SK-N-MC (cell line): ENCODE results near the gene UNKL.

Source experiments
- DNase-seq: peaks from one replicate; pipeline ENCODE4 v3.0.0-alpha.2; 2011; ENCODE audit warnings: low read depth, low spot score
- H3K27ac ChIP-seq: fragments of 200-600 bp; sonication (generic); 2 replicates; pipeline ENCODE4 v1.5.1; 2016; ENCODE audit warnings: mixed run types
- H3K36me3 ChIP-seq: fragments of 200-600 bp; sonication (generic); 2 replicates; pipeline ENCODE4 v1.6.1; 2017; ENCODE audit warnings: antibody characterized with exemption, low read length, mixed read lengths; ENCODE audit not compliant: insufficient read depth
- H3K4me3 ChIP-seq: fragments of 200-600 bp; sonication (generic); 2 replicates; pipeline ENCODE4 v1.5.1; 2016
- H3K9ac ChIP-seq: fragments of 200-600 bp; sonication (generic); 2 replicates; pipeline ENCODE4 v1.8.0; 2017; ENCODE audit warnings: mixed run types, mixed read lengths; ENCODE audit not compliant: insufficient read length
- H3K9me3 ChIP-seq: fragments of 200-600 bp; sonication (generic); 2 replicates; pipeline ENCODE4 v1.6.1; 2017; ENCODE audit warnings: low read depth, mild to moderate bottlenecking, antibody characterized with exemption, low read length, moderate library complexity, mixed read lengths
- EZH2 ChIP-seq: fragments of 200-600 bp; sonication (generic); IDR thresholded peaks from one replicate; pipeline ENCODE4 v1.6.1; 2017; ENCODE audit warnings: antibody characterized with exemption
- FOXP2 ChIP-seq: optimal IDR thresholded peaks from 2 replicates; pipeline ENCODE3; 2011; ENCODE audit warnings: mild to moderate bottlenecking, moderate library complexity; ENCODE audit not compliant: insufficient read depth; ENCODE audit errors: extremely low read length, control extremely low read depth
- POLR2AphosphoS5 ChIP-seq: IDR thresholded peaks from 2 replicates; pipeline ENCODE4 v1.6.1; 2012; ENCODE audit warnings: mild to moderate bottlenecking, low read depth, low read length, borderline replicate concordance

The UNKL gene, protein sequence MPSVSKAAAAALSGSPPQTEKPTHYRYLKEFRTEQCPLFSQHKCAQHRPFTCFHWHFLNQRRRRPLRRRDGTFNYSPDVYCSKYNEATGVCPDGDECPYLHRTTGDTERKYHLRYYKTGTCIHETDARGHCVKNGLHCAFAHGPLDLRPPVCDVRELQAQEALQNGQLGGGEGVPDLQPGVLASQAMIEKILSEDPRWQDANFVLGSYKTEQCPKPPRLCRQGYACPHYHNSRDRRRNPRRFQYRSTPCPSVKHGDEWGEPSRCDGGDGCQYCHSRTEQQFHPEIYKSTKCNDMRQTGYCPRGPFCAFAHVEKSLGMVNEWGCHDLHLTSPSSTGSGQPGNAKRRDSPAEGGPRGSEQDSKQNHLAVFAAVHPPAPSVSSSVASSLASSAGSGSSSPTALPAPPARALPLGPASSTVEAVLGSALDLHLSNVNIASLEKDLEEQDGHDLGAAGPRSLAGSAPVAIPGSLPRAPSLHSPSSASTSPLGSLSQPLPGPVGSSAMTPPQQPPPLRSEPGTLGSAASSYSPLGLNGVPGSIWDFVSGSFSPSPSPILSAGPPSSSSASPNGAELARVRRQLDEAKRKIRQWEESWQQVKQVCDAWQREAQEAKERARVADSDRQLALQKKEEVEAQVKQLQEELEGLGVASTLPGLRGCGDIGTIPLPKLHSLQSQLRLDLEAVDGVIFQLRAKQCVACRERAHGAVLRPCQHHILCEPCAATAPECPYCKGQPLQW

DNA sequence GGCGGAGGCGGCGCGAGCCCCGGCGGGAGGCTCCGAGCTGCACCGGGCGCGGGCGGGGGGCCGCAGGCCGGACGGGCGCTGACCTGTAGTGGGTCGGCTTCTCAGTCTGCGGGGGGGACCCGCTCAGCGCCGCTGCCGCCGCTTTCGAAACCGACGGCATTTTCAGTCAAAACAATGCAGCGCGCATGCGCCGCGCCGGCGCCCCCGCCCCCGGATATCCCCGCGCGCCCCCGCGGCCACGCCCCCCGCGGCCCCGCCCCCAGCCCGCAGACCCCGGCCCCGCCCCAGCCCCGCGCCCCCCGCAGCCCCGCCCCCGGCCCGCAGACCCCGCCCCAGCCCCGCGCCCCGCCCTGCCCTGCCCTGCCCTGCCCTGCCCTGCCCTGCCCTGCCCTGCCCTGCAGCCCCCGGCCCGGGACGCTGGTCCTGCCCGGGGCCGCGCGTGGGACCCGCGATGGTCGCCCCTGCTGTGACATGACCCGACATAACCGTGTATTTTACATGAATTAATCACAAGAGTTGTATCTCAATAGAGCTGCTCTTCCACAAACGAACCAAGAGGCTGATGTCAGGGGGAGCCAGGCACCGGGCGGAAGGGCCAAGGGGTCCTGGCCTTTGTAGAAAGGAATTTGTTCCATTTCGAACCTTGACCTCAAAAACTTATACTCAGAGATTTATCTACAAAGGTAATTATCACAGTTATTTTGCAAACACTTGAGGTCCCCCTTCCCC is at the start of gene UNKL:
Gene UNKL, minus strand, starts transcription at position 173 of the 729 bp plus-strand sequence. Its CDS starts 13 bp downstream, at position 160.
- H3K27ac ChIP-seq, result no peak within 1 kb of the TSS
- H3K9ac ChIP-seq, result peak within 1 kb of the TSS; percentile 76
- TF ChIP-seq FOXP2, result no peak
- no peak for TF ChIP-seq POLR2AphosphoS5
- TF ChIP-seq EZH2, result no peak
- no peaks in the 10 kb centered on the region for H3K9me3 ChIP-seq
- no peaks in the 10 kb centered on the region for H3K36me3 ChIP-seq
- DNase-seq, result no peak
- H3K4me3 ChIP-seq, result peak within 1 kb of the TSS; percentile 85

GRCh38 chr16:1461146-1461545 is 46.6 kb upstream of the UNKL start:
- no peak for TF ChIP-seq EZH2
- TF ChIP-seq POLR2AphosphoS5, result no peak
- TF ChIP-seq FOXP2, result no peak
- no peak overlapping the region for H3K27ac ChIP-seq
- no peak overlapping the region for H3K4me3 ChIP-seq
- H3K36me3 ChIP-seq, result no peaks in the 10 kb centered on the region; the same call in 1 of the 2 replicates
- H3K9me3 ChIP-seq, result no peaks in the 10 kb centered on the region
- no peak for DNase-seq
- no peak overlapping the region for H3K9ac ChIP-seq

GRCh38 chr16:1460602-1461138 is 46.2 kb upstream of the UNKL start:
- Histone ChIP-seq H3K9me3 (no peaks in the 10 kb centered on the region), H3K27ac (no peak overlapping the region), H3K36me3 (no peaks in the 10 kb centered on the region; the same call in 1 of the 2 replicates), H3K4me3 (no peak overlapping the region), H3K9ac (no peak overlapping the region)
- TF ChIP-seq FOXP2 (no peak), POLR2AphosphoS5 (no peak), EZH2 (no peak)
- DNase-seq, result no peak

DNA sequence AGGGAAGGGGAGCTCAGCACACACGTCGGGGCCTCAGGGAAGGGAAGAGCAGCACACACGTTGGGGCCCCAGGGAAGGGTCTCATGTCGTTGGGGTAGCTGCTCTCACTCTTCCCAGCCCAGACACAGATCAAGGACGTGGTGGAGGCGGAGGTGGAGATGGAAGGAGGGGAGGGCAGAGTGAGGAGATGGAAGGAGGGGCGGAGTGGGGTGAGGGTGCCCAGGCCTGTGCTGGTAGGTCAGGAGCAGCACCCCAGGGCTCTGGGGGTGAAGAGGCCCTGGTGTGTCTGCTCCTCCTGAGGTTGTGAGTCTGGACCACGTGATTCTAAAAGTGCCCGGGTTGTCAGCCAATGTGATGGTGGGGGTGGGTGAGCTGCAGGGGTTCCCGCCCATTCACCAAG is 45.5 kb upstream of the UNKL start:
- DNase-seq, result no peak

DNA sequence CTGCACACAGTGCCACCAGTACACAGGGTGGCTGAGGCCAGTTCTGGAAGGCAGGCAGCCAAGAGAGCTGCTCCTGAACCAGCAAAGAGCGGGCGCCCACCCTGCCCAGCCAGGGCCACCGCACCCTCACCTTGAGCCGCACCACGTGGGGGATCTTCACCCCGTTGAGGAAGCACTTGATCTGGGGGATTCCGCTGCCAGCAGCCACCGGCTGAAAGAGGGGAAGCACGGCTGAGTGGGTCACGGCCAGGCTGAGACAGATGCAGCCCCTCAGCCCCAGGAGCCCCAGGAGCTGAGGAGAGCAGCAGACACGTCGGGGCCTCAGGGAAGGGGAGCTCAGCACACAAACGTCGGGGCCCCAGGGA is 44.5 kb upstream of the UNKL start:
- TF ChIP-seq POLR2AphosphoS5 (no peak), EZH2 (no peak), FOXP2 (no peak)
- peak overlapping the region; percentile 14 for H3K9ac ChIP-seq
- no peaks in the 10 kb centered on the region for H3K9me3 ChIP-seq
- DNase-seq, result no peak
- no peak overlapping the region; the same call in 1 of the 2 replicates for H3K4me3 ChIP-seq
- H3K27ac ChIP-seq, result peak overlapping the region; percentile 69
- H3K36me3 ChIP-seq, result no peaks in the 10 kb centered on the region; the same call in 1 of the 2 replicates

More for the DNA sequence above, 45.5 kb upstream of the UNKL start:
- H3K27ac ChIP-seq, result peak overlapping the region; percentile 57
- H3K9me3 ChIP-seq, result no peaks in the 10 kb centered on the region
- no peak overlapping the region for H3K9ac ChIP-seq
- TF ChIP-seq POLR2AphosphoS5 (no peak), FOXP2 (no peak), EZH2 (no peak)
- H3K4me3 ChIP-seq, result peak overlapping the region; percentile 25; the same call in 1 of the 2 replicates
- H3K36me3 ChIP-seq, result no peaks in the 10 kb centered on the region; the same call in 1 of the 2 replicates

DNA sequence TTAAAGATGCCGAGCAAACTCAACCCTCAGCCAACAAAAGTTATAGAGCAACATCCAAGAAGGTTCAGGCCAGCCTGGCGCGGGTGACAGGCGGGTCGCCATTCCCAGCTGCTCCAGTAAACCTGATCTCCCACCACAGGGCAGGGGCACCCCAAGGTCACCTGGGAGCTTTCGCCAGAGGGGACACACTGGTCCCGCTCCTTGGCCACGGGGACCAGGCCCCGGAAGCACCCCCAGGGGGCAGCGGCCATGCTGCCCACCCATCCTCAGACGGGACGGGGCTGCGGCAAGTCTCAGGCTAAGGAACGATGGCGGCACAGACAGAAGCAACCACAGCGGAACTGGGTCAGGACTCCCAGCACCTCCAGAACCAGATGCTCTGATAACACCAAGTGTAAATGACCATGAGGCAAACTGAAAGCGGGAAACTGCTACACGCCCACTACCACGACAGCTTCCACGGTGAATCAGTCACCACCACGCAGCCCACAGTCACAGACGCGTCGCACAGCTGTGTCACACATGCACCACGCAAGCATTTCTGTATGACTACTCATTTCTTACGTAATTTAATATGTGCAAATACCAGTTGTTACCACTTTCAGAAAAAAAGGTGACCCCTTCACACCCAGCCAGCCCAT is 44.0 kb upstream of the UNKL start:
- Histone ChIP-seq H3K4me3 (no peak overlapping the region; the same call in 1 of the 2 replicates), H3K9ac (peak overlapping the region; percentile 14), H3K36me3 (peaks cover 4% of the 10 kb centered on the region; the same call in 1 of the 2 replicates), H3K27ac (peak overlapping the region; percentile 69), H3K9me3 (no peaks in the 10 kb centered on the region)
- TF ChIP-seq FOXP2 (no peak), POLR2AphosphoS5 (no peak), EZH2 (no peak)
- no peak for DNase-seq

GRCh38 chr16:1457489-1458245 is 43.2 kb upstream of the UNKL start:
- H3K9me3 ChIP-seq, result no peaks in the 10 kb centered on the region
- peaks cover 5% of the 10 kb centered on the region; the same call in 1 of the 2 replicates for H3K36me3 ChIP-seq
- H3K4me3 ChIP-seq, result no peak overlapping the region
- no peak overlapping the region for H3K9ac ChIP-seq
- TF ChIP-seq FOXP2 (no peak), EZH2 (no peak), POLR2AphosphoS5 (no peak)
- DNase-seq, result no peak
- H3K27ac ChIP-seq, result no peak overlapping the region
